HCT116 (cell line): Measurements from ENCODE around the gene LRBA. TPM values are rescaled to one million over a fixed set of nuclear protein-coding genes. Genes with fewer than 3 reads are reported as not detected.

ENCODE experiments used
- ATAC-seq: fragments of 200-7000 bp; cut with Tn5 transposase; 2 replicates; pipeline ENCODE4 v1.9.1; 2020; ENCODE audit warnings: mild to moderate bottlenecking, moderate library complexity
- BruUV-seq: library from RNA; stranded (reverse); fragments of 400-500 nt; replicated peaks from 2 replicates; lab custom pipeline; 2021; lab: Mats Ljungman, UMichigan
- CTCF ChIA-PET: fragments of 300-600 bp; sonication (Branson Sonifier 250); formaldehyde crosslinking; loops from one replicate; lab custom pipeline; 2021; ENCODE audit warnings: antibody characterized with exemption; lab: Charles Lee
- POLR2A ChIA-PET: fragments of 300-600, 350-600 bp; sonication (Branson Sonifier 250); formaldehyde crosslinking; loops from one replicate; lab custom pipeline; 2021; ENCODE audit warnings: antibody characterized with exemption; lab: Charles Lee
- RAD21 ChIA-PET, 2 experiments: fragments of 300-600 bp; sonication (Branson Sonifier 250); formaldehyde crosslinking; loops; one replicate each; lab custom pipeline; 2023; ENCODE audit warnings: low total read pairs in 2 of 2; ENCODE audit not compliant: uncharacterized antibody in 2 of 2, unreplicated experiment in 2 of 2, low non-redundant PET in 1 of 2; lab: Charles Lee
- DNase-seq: peaks from one replicate; pipeline ENCODE4 v3.0.0-alpha.2; 2010; ENCODE audit warnings: low read depth, low spot score
- H2AFZ ChIP-seq: fragments of 200-600 bp; shearing (Covaris generic), sonication (generic); 2 replicates; pipeline ENCODE4 v1.6.1; 2017; ENCODE audit warnings: low read depth, mixed run types, mixed read lengths, antibody characterized with exemption, low read length; ENCODE audit not compliant: poor library complexity, severe bottlenecking
- H3K27ac ChIP-seq: 2 replicates; pipeline ENCODE4 v1.5.1; 2012; ENCODE audit warnings: low read depth, low read length
- H3K27me3 ChIP-seq: fragments of 200-600 bp; sonication (generic); 2 replicates; pipeline ENCODE4 v1.6.1; 2016; ENCODE audit warnings: mixed run types, low read length, mixed read lengths; ENCODE audit not compliant: insufficient read depth
- H3K36me3 ChIP-seq, 2 experiments: fragments of 200-500 bp in 1 of 2; fragments of 200-600 bp in 1 of 2; sonication (Bioruptor generic) in 1 of 2; sonication (generic) in 1 of 2; 2 replicates each; pipeline versions ENCODE4 v1.5.1 to v1.6.1; 2014 to 2016; ENCODE audit warnings: low read length in 2 of 2, inconsistent platforms in 1 of 2, mixed read lengths in 1 of 2, mixed run types in 1 of 2; ENCODE audit not compliant: insufficient read depth in 2 of 2, control insufficient read depth in 1 of 2
- H3K4me1 ChIP-seq, 2 experiments: fragments of 200-600 bp in 1 of 2; sonication (generic) in 1 of 2; 2 replicates each; pipeline versions ENCODE4 v1.5.1 to v1.6.1; 2012 to 2017; ENCODE audit warnings: low read length in 2 of 2, inconsistent platforms in 1 of 2, mild to moderate bottlenecking in 1 of 2, mixed read lengths in 1 of 2, mixed run types in 1 of 2, moderate library complexity in 1 of 2; ENCODE audit not compliant: insufficient read depth in 2 of 2, control insufficient read depth in 1 of 2
- H3K4me2 ChIP-seq: fragments of 200-600 bp; sonication (generic); 2 replicates; pipeline ENCODE4 v1.6.1; 2017; ENCODE audit warnings: mixed run types, low read length, mixed read lengths
- H3K4me3 ChIP-seq, 2 experiments: fragments of 200-600 bp in 1 of 2; sonication (generic) in 1 of 2; replicated peaks in 1 of 2; 2 replicates each; pipeline ENCODE4 v1.5.1; 2011 to 2016; ENCODE audit warnings: low read length in 2 of 2, control low read depth in 1 of 2, low read depth in 1 of 2, mild to moderate bottlenecking in 1 of 2, mixed read lengths in 1 of 2, mixed run types in 1 of 2
- H3K79me2 ChIP-seq: fragments of 200-600 bp; sonication (generic); 2 replicates; pipeline ENCODE4 v1.6.1; 2017; ENCODE audit warnings: mild to moderate bottlenecking, mixed run types, low read length, moderate library complexity, mixed read lengths; ENCODE audit not compliant: insufficient read depth
- H3K9ac ChIP-seq: fragments of 200-600 bp; sonication (generic); 2 replicates; pipeline ENCODE4 v1.6.1; 2016; ENCODE audit warnings: low read length, mixed read lengths
- H3K9me2 ChIP-seq: fragments of 200-600 bp; sonication (generic), shearing (Covaris generic); 2 replicates; pipeline ENCODE4 v1.6.1; 2017; ENCODE audit warnings: mixed run types, mild to moderate bottlenecking, moderate library complexity; ENCODE audit not compliant: insufficient read depth
- H3K9me3 ChIP-seq, 2 experiments: fragments of 200-500 bp in 1 of 2; fragments of 200-600 bp in 1 of 2; sonication (Bioruptor generic) in 1 of 2; sonication (generic) in 1 of 2; 2 replicates each; pipeline ENCODE4 v1.6.1; 2014 to 2017; ENCODE audit warnings: low read length in 2 of 2, mixed read lengths in 2 of 2, inconsistent platforms in 1 of 2, low read depth in 1 of 2, mild to moderate bottlenecking in 1 of 2, mixed run types in 1 of 2, moderate library complexity in 1 of 2; ENCODE audit not compliant: control insufficient read depth in 1 of 2, insufficient read depth in 1 of 2
- H4K20me1 ChIP-seq: fragments of 200-600 bp; sonication (generic), shearing (Covaris generic); 2 replicates; pipeline ENCODE4 v1.6.1; 2017; ENCODE audit warnings: mixed run types, mild to moderate bottlenecking, moderate library complexity; ENCODE audit not compliant: insufficient read depth
- CBX3 ChIP-seq: IDR thresholded peaks from 2 replicates; pipeline ENCODE4 v1.6.1; 2012; ENCODE audit warnings: low read depth
- ELF1 ChIP-seq: IDR thresholded peaks from 2 replicates; pipeline ENCODE4 v1.6.1; 2012; ENCODE audit warnings: low read depth, borderline replicate concordance
- FOSL1 ChIP-seq: IDR thresholded peaks from 2 replicates; pipeline ENCODE4 v1.6.1; 2012; ENCODE audit warnings: low read depth
- POLR2AphosphoS5 ChIP-seq: IDR thresholded peaks from 2 replicates; pipeline ENCODE4 v1.6.1; 2011; ENCODE audit warnings: mild to moderate bottlenecking, low read depth, low read length, moderate library complexity
- RAD21 ChIP-seq: IDR thresholded peaks from 2 replicates; pipeline ENCODE4 v1.6.1; 2012; ENCODE audit warnings: low read depth, mild to moderate bottlenecking
- SIN3A ChIP-seq: IDR thresholded peaks from 2 replicates; pipeline ENCODE4 v1.6.1; 2012; ENCODE audit warnings: low read depth
- SP1 ChIP-seq: IDR thresholded peaks from 2 replicates; pipeline ENCODE4 v1.6.1; 2012; ENCODE audit warnings: low read depth
- SRF ChIP-seq: IDR thresholded peaks from 2 replicates; pipeline ENCODE4 v1.6.1; 2012; ENCODE audit warnings: low read depth
- YY1 ChIP-seq: IDR thresholded peaks from 2 replicates; pipeline ENCODE4 v1.6.1; 2011; ENCODE audit warnings: low read length, low read depth, moderate library complexity, mild to moderate bottlenecking; ENCODE audit not compliant: insufficient replicate concordance; ENCODE audit errors: extremely low read depth
- ZFX ChIP-seq: fragments of 450-650 bp; IDR thresholded peaks from 2 replicates; pipeline ENCODE4 v1.6.1; 2017
- intact Hi-C: fragments of 100-400 bp; cut with micrococcal nuclease; formaldehyde crosslinking; loops from 2 replicates; pipeline ENCODE4 v1.10.0; 2022
- total RNA-seq: library from RNA; stranded (reverse); gene quantifications from one replicate; pipeline ENCODE4 v1.2.1, GENCODE V29; 2021; ENCODE audit not compliant: unreplicated experiment
- TF ChIP-seq, protein P1 (sequence below): IDR thresholded peaks from 2 replicates; pipeline ENCODE4 v1.6.1; 2012
- TF ChIP-seq, protein P2 (sequence below): IDR thresholded peaks from 2 replicates; pipeline ENCODE4 v1.6.1; 2011; ENCODE audit warnings: mild to moderate bottlenecking, low read length, moderate library complexity; ENCODE audit not compliant: insufficient replicate concordance; ENCODE audit errors: extremely low read depth
- TF ChIP-seq, protein P3 (sequence below): IDR thresholded peaks from 2 replicates; pipeline ENCODE4 v1.6.1; 2012; ENCODE audit warnings: low read depth

Gene LRBA
- total RNA-seq, 1 experiment from 2014 or later = 79.8 TPM

DNA sequence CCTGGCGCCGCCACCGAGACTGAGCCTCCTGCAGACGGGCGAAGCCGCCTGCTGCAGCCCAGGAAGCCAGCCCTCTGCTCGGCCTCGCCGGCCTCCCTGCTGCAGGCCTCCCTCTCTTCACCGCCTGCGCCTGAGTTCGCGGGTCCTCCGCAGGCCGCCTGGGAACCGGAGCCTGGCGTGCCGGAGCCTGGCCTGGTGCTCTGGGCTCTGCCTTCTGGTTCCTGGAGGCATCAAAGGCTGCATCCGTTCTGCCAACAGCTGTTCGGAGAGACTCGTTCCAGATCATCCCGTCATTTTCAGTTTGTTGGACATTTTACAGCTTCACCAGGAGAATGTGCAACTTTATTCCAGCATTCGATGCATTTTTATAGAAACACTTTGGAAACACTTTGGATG lies 758.9 kb downstream of the LRBA start:
- H3K9me3 ChIP-seq = no peaks in the 10 kb centered on the region
- no TSS peak for BruUV-seq
- DNase-seq (no peak), ATAC-seq (no peak)
- H3K79me2 ChIP-seq = no peaks in the 10 kb centered on the region
- ChIA-PET RAD21 (no interaction called here), CTCF (no interaction called here), POLR2A (no interaction called here)
- no peak overlapping the region for H3K4me2 ChIP-seq
- no peak overlapping the region for H2AFZ ChIP-seq
- no peaks in the 10 kb centered on the region for H3K4me1 ChIP-seq
- no peak overlapping the region for H3K9ac ChIP-seq
- no peak overlapping the region for H3K27ac ChIP-seq
- intact Hi-C loops = no loop called here
- no peak overlapping the region for H3K4me3 ChIP-seq
- no peaks in the 10 kb centered on the region for H3K36me3 ChIP-seq
- TF ChIP-seq, protein P1, sequence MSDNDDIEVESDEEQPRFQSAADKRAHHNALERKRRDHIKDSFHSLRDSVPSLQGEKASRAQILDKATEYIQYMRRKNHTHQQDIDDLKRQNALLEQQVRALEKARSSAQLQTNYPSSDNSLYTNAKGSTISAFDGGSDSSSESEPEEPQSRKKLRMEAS = no peak
- TF ChIP-seq SIN3A (no peak), SRF (no peak), CBX3 (no peak)
- TF ChIP-seq, protein P2, sequence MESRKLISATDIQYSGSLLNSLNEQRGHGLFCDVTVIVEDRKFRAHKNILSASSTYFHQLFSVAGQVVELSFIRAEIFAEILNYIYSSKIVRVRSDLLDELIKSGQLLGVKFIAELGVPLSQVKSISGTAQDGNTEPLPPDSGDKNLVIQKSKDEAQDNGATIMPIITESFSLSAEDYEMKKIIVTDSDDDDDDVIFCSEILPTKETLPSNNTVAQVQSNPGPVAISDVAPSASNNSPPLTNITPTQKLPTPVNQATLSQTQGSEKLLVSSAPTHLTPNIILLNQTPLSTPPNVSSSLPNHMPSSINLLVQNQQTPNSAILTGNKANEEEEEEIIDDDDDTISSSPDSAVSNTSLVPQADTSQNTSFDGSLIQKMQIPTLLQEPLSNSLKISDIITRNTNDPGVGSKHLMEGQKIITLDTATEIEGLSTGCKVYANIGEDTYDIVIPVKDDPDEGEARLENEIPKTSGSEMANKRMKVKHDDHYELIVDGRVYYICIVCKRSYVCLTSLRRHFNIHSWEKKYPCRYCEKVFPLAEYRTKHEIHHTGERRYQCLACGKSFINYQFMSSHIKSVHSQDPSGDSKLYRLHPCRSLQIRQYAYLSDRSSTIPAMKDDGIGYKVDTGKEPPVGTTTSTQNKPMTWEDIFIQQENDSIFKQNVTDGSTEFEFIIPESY = no peak
- H4K20me1 ChIP-seq = no peaks in the 10 kb centered on the region
- H3K27me3 ChIP-seq = no peaks in the 10 kb centered on the region
- no peaks in the 10 kb centered on the region for H3K9me2 ChIP-seq

DNA sequence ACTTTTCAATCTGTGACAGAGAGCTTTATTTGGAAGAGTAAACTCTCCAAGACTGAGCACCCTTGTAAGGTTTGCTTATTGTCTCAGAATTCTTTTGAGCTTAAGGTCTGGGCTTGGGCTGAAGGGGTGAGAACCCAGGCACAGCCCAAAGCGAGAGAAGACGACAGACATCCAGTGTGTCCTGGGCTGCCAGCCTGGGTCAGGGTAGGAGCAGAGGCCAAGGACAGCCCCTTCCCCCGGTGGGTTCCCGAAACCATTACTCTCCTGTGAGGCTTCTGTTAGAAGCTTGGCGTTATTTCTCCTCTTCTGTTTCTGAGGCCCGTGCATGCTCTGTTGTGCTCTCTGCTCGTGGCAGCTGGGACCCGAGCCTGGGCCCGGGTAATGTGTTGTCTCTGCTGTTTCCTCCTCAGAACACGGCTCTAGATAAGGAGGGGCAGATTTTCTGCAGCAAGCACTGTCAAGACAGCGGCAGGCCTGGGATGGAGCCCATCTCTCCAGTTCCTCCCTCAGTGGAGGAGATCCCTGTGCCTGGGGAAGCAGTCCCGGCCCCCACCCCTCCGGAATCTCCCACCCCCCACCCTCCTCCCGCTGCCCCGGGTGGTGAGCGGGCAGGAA lies 759.4 kb downstream of the LRBA start:
- DNase-seq (no peak), ATAC-seq (no peak)
- ChIA-PET CTCF (no interaction called here), RAD21 (no interaction called here), POLR2A (no interaction called here)
- H3K4me3 ChIP-seq = no peak overlapping the region
- no peak overlapping the region for H2AFZ ChIP-seq
- H3K36me3 ChIP-seq = no peaks in the 10 kb centered on the region
- TF ChIP-seq, protein P3, sequence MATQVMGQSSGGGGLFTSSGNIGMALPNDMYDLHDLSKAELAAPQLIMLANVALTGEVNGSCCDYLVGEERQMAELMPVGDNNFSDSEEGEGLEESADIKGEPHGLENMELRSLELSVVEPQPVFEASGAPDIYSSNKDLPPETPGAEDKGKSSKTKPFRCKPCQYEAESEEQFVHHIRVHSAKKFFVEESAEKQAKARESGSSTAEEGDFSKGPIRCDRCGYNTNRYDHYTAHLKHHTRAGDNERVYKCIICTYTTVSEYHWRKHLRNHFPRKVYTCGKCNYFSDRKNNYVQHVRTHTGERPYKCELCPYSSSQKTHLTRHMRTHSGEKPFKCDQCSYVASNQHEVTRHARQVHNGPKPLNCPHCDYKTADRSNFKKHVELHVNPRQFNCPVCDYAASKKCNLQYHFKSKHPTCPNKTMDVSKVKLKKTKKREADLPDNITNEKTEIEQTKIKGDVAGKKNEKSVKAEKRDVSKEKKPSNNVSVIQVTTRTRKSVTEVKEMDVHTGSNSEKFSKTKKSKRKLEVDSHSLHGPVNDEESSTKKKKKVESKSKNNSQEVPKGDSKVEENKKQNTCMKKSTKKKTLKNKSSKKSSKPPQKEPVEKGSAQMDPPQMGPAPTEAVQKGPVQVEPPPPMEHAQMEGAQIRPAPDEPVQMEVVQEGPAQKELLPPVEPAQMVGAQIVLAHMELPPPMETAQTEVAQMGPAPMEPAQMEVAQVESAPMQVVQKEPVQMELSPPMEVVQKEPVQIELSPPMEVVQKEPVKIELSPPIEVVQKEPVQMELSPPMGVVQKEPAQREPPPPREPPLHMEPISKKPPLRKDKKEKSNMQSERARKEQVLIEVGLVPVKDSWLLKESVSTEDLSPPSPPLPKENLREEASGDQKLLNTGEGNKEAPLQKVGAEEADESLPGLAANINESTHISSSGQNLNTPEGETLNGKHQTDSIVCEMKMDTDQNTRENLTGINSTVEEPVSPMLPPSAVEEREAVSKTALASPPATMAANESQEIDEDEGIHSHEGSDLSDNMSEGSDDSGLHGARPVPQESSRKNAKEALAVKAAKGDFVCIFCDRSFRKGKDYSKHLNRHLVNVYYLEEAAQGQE = no peak
- TF ChIP-seq RAD21 = no peak
- TF ChIP-seq SP1 = no peak
- TF ChIP-seq ZFX = no peak
- no peak for TF ChIP-seq POLR2AphosphoS5
- TF ChIP-seq FOSL1 = no peak
- TF ChIP-seq ELF1 = no peak
- TF ChIP-seq, protein P2 = no peak
- TF ChIP-seq YY1 = no peak
- H3K79me2 ChIP-seq = no peaks in the 10 kb centered on the region
- intact Hi-C loops = no loop called here
- no peaks in the 10 kb centered on the region for H3K9me3 ChIP-seq
- BruUV-seq = no TSS peak
- H3K4me2 ChIP-seq = no peak overlapping the region
- H3K9me2 ChIP-seq = no peaks in the 10 kb centered on the region
- H3K9ac ChIP-seq = no peak overlapping the region
- no peak overlapping the region for H3K27ac ChIP-seq
- H3K4me1 ChIP-seq = no peaks in the 10 kb centered on the region
- H3K27me3 ChIP-seq = no peaks in the 10 kb centered on the region
- H4K20me1 ChIP-seq = no peaks in the 10 kb centered on the region
